ENCODE measurements around the gene FAHD2B.
"Not testable (repeated sequence)": the region's sequence is repeated elsewhere in the genome, so short reads cannot be mapped to it uniquely, and the experiment has no call there.

DNA sequence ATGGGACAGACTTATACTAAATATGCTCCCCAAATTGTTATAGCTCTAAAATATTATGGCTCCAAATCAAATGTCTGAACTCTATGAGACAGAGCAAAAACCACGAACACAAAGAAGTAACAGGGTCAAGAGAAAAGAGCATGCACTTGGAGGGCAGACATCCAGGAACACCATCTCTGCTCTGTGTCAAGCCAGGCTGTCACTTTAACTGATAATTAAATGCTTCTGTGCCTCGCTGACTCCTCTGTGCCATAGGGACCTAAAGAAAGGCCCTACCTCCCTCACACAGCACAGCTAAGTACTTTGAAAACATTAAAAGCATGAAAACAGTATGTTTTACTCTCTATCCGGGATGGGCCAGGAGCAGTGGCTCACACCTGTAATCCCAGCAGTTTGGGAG is 23.8 kb downstream of the FAHD2B start:
- TF ChIP-seq, protein P1, sequence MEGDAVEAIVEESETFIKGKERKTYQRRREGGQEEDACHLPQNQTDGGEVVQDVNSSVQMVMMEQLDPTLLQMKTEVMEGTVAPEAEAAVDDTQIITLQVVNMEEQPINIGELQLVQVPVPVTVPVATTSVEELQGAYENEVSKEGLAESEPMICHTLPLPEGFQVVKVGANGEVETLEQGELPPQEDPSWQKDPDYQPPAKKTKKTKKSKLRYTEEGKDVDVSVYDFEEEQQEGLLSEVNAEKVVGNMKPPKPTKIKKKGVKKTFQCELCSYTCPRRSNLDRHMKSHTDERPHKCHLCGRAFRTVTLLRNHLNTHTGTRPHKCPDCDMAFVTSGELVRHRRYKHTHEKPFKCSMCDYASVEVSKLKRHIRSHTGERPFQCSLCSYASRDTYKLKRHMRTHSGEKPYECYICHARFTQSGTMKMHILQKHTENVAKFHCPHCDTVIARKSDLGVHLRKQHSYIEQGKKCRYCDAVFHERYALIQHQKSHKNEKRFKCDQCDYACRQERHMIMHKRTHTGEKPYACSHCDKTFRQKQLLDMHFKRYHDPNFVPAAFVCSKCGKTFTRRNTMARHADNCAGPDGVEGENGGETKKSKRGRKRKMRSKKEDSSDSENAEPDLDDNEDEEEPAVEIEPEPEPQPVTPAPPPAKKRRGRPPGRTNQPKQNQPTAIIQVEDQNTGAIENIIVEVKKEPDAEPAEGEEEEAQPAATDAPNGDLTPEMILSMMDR (IDR thresholded peaks at IDR 0.05): not testable (repeated sequence)
- TF ChIP-seq POLR2A (IDR thresholded peaks at IDR 0.05): not testable (repeated sequence)
